ENCODE results near the gene CNTNAP4. TPM values are rescaled to one million over a fixed set of nuclear protein-coding genes. Genes with fewer than 3 reads are reported as not detected.

CNTNAP4 gene
- total and polyA plus RNA-seq, 12 donors: 0.17 to 2.6 (median 0.56) TPM; not detected in 5

DNA sequence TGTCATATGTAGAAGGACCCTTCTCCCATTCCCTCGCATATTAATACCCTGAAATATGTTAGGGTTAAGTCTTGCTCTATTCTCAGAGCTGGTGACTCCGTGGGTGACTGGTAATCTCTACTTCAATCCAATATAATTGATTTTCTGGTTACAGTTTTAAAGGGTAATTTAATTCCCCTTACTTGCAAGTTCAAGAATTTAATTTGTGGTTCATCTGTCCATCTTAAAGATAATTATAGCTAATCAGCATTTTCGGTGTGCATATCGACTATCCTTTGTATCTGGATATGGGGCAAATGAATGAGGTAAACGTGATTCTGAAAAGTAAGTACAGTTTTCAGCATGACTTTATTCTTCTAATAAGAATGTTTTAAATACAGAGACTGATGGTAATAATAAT is 250.0 kb downstream of the CNTNAP4 start:
- no peaks in the 10 kb centered on the region for H3K4me1 ChIP-seq (replicated peaks in 1 of 2)
- H3K27me3 ChIP-seq: no peaks in the 10 kb centered on the region
- WGBS, 4 donors: 67 to 80% (median 73%) methylated on average over 5 of the region's 5 CpGs
- no peaks in the 10 kb centered on the region for H3K36me3 ChIP-seq (replicated peaks in 1 of 2)
- intact Hi-C loops (cut with DNase I): no loop called here
- TF ChIP-seq POLR2A (IDR thresholded peaks at IDR 0.05): no peak
- H3K27ac ChIP-seq: no peak overlapping the region
- no peaks in the 10 kb centered on the region for H3K9me3 ChIP-seq (replicated peaks in 1 of 3)
- DNase-seq: no peak
- H3K4me3 ChIP-seq: no peak overlapping the region

DNA sequence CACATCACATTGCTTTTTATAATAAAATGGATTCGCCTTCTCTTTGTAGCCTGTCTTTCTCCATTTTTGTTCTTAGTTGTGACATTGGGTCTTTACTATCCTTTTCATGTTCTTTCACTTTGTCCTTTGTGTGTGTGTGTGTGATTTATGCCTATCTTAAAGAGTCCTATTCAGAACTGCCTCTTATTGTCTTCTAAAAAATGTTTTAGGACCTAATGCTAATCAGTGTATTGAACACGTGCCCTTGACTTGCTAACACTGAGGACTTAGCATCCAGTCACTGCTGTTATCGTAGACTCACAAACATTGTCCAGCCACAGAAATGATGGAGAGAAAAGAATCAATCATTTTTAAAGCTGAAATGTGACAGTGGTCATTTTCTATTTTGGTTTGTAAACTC is 251.9 kb downstream of the CNTNAP4 start:
- no peak overlapping the region for H3K4me3 ChIP-seq
- no peak overlapping the region for H3K27ac ChIP-seq
- no peak for DNase-seq
- no peaks in the 10 kb centered on the region for H3K36me3 ChIP-seq (replicated peaks in 1 of 2)
- H3K9me3 ChIP-seq (replicated peaks in 1 of 3): no peaks in the 10 kb centered on the region
- H3K27me3 ChIP-seq: no peaks in the 10 kb centered on the region
- H3K4me1 ChIP-seq (replicated peaks in 1 of 2): no peaks in the 10 kb centered on the region
- intact Hi-C loops (cut with DNase I): no loop called here
- no peak for TF ChIP-seq POLR2A (IDR thresholded peaks at IDR 0.05)
- TF ChIP-seq, protein P1, sequence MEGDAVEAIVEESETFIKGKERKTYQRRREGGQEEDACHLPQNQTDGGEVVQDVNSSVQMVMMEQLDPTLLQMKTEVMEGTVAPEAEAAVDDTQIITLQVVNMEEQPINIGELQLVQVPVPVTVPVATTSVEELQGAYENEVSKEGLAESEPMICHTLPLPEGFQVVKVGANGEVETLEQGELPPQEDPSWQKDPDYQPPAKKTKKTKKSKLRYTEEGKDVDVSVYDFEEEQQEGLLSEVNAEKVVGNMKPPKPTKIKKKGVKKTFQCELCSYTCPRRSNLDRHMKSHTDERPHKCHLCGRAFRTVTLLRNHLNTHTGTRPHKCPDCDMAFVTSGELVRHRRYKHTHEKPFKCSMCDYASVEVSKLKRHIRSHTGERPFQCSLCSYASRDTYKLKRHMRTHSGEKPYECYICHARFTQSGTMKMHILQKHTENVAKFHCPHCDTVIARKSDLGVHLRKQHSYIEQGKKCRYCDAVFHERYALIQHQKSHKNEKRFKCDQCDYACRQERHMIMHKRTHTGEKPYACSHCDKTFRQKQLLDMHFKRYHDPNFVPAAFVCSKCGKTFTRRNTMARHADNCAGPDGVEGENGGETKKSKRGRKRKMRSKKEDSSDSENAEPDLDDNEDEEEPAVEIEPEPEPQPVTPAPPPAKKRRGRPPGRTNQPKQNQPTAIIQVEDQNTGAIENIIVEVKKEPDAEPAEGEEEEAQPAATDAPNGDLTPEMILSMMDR (IDR thresholded peaks at IDR 0.05): no peak
- 75 to 90% (median 87%) methylated on average over 3 of the region's 3 CpGs for WGBS, 4 donors

DNA sequence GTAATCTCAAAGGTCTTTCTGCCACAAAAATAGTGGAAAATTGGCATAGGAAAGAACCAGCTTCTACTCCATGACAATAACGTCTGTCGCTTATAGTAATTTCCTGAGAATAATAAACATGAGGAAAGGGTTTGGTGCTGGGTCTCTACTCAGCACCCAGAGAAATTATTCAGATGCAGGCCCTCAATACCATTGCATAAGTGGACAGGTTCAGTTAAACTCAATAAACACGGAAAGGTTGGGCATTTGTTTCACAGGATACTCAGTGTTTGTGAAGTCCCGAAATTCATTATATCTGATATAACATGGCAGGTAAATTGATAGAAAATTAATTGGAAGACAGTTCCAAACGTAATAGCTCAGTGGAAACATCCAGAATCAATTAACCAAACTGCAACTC is 254.0 kb downstream of the CNTNAP4 start:
- Histone ChIP-seq H3K27me3 (no peaks in the 10 kb centered on the region), H3K9me3 (replicated peaks in 1 of 3) (no peaks in the 10 kb centered on the region), H3K36me3 (replicated peaks in 1 of 2) (no peaks in the 10 kb centered on the region), H3K4me1 (replicated peaks in 1 of 2) (no peaks in the 10 kb centered on the region), H3K4me3 (no peak overlapping the region), H3K27ac (no peak overlapping the region)
- TF ChIP-seq, protein P1 (IDR thresholded peaks at IDR 0.05): no peak
- WGBS, 4 donors: 72 to 79% (median 73%) methylated on average over 5 of the region's 5 CpGs
- no peak for DNase-seq
- intact Hi-C loops (cut with DNase I): no loop called here

DNA sequence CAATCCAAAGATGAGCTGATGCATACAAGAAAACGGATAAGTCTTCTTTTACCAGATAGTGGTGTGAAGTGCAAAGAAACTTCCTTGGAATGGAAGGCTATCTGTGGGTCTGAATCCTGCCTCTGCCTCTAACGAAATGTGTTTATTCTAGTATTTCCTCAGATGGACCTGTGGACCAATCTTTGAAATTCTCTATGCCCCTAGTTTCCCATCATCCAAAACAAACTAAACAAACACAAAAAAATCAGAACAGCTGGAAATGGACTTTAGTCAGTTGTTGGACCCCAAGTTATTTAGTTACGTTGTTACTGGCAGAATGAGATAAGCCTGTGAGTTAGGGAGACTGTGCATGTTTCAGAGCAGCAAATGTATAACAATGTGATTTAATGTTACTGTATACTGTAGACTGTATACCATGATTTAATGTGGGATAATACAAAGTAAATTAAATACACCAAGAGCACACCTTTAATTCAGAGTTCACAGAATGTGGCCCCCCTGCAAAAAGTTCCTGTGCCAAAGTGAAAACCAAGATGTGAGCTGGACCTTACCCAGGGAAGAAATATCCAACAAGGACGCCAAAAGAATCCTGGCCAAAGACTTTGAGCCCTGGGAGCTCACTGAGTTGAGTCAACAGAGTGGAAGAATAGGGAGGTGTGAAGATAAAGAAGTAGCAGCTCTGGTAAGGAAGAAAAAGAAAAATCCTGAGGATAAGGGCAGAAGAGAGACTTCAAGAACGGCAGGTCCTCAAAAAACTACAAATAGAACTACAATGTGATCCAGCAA is 255.2 kb downstream of the CNTNAP4 start:
- H3K27ac ChIP-seq: no peak overlapping the region
- no peaks in the 10 kb centered on the region for H3K4me1 ChIP-seq (replicated peaks in 1 of 2)
- intact Hi-C loops (cut with DNase I): no loop called here
- TF ChIP-seq POLR2A (IDR thresholded peaks at IDR 0.05): no peak
- TF ChIP-seq, protein P1 (IDR thresholded peaks at IDR 0.05): no peak
- no peaks in the 10 kb centered on the region for H3K36me3 ChIP-seq (replicated peaks in 1 of 2)
- DNase-seq: no peak
- H3K4me3 ChIP-seq: no peak overlapping the region
- no peaks in the 10 kb centered on the region for H3K9me3 ChIP-seq (replicated peaks in 1 of 3)
- 60 to 70% (median 66%) methylated on average over 5 of the region's 5 CpGs for WGBS, 4 donors
- no peaks in the 10 kb centered on the region for H3K27me3 ChIP-seq

DNA sequence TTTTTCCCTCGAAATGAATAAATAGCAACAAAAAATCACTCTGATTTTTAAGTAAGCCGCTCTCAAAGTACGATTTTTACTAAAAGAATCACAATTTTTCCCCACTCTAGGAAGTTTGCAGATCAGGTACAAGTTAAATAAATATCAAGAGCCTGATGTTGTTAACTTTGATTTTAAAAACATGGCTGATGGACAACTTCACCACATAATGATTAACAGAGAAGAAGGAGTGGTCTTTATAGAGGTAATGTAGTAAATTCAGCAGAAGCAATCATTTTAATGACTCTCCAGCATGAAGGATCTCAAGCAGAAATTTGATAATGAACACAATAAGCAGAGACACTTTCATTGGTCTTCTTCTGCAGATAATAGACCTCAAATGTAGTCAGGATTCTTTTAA is 262.4 kb downstream of the CNTNAP4 start:
- Histone ChIP-seq H3K27me3 (no peaks in the 10 kb centered on the region), H3K9me3 (replicated peaks in 1 of 3) (no peaks in the 10 kb centered on the region), H3K27ac (no peak overlapping the region), H3K4me1 (replicated peaks in 1 of 2) (no peaks in the 10 kb centered on the region), H3K36me3 (replicated peaks in 1 of 2) (no peaks in the 10 kb centered on the region), H3K4me3 (no peak overlapping the region)
- WGBS, 4 donors: 72 to 80% (median 78%) methylated on average over 3 of the region's 3 CpGs
- no peak for TF ChIP-seq POLR2A (IDR thresholded peaks at IDR 0.05)
- TF ChIP-seq, protein P1 (IDR thresholded peaks at IDR 0.05): no peak
- no peak for DNase-seq
- intact Hi-C loops (cut with DNase I): no loop called here

Data from adrenal gland (tissue), 12 donors.